Upper lobe of left lung (tissue), 6 donors: ENCODE data around the gene WDR6. TPM values are rescaled to one million over a fixed set of nuclear protein-coding genes. Genes with fewer than 3 reads are reported as not detected.

Experiments
- ATAC-seq, 2 donors: fragments of 200-7000 bp; cut with Tn5 transposase; one replicate each; pipeline ENCODE4 v1.9.1; 2022; ENCODE audit warnings: mild to moderate bottlenecking in 2 of 2, moderate library complexity in 2 of 2; ENCODE audit not compliant: low FRiP score in 2 of 2
- DNase-seq, 2 donors: peaks; one replicate each; pipeline ENCODE4 v3.0.0-alpha.2; 2019 to 2020
- H3K27ac ChIP-seq, 4 donors: fragments of 200-600 bp; sonication (generic); one replicate each; pipeline ENCODE4 v1.5.1; 2016 to 2019
- H3K27me3 ChIP-seq, 4 donors: fragments of 200-600 bp; sonication (generic); one replicate each; pipeline ENCODE4 v1.5.1; 2017 to 2019
- H3K36me3 ChIP-seq, 4 donors: fragments of 200-600 bp; sonication (generic); one replicate each; pipeline ENCODE4 v1.5.1; 2016 to 2019
- H3K4me1 ChIP-seq, 4 donors: fragments of 200-600 bp; sonication (generic); one replicate each; pipeline ENCODE4 v1.5.1; 2018 to 2019
- H3K4me3 ChIP-seq, 4 donors: fragments of 200-600 bp; sonication (generic); one replicate each; pipeline ENCODE4 v1.5.1; 2017 to 2019; ENCODE audit warnings: mild to moderate bottlenecking in 2 of 4, moderate library complexity in 1 of 4
- H3K9me3 ChIP-seq, 4 donors: fragments of 200-600 bp; sonication (generic); one replicate each; pipeline ENCODE4 v1.5.1; 2018 to 2019
- EP300 ChIP-seq, 4 donors: sonication (generic); formaldehyde crosslinking; IDR thresholded peaks; one replicate each; pipeline ENCODE4 v1.5.1; 2017; ENCODE audit warnings: antibody characterized with exemption in 4 of 4, control low read depth in 2 of 4
- POLR2A ChIP-seq, 4 donors: fragments of 450-650 bp; IDR thresholded peaks; one replicate each; pipeline ENCODE4 v1.5.1; 2016 to 2017; ENCODE audit warnings: antibody characterized with exemption in 4 of 4, mild to moderate bottlenecking in 2 of 4
- POLR2AphosphoS5 ChIP-seq, 2 donors: sonication (generic); formaldehyde crosslinking; IDR thresholded peaks; one replicate each; pipeline ENCODE4 v1.5.1; 2017; ENCODE audit warnings: antibody characterized with exemption in 2 of 2
- WGBS, 2 donors: methylation state at CpG; one replicate each; pipeline ENCODE4 v1.1.5; 2017 to 2018; 5-methylcytosine and 5-hydroxymethylcytosine counted together
- total RNA-seq, 6 donors: library from RNA; depleted of rRNA in 4 of 6; stranded (reverse); fragments of >200 nt in 4 of 6; gene quantifications; one replicate each; pipeline versions ENCODE4 v1.1.0 to v1.2.1, GENCODE V29; 2016 to 2021
- TF ChIP-seq, protein P1 (sequence below), 6 experiments: fragments of 450-650 bp in 4 of 6; fragments of 200-600 bp in 2 of 6; sonication (generic) in 2 of 6; IDR thresholded peaks; one replicate each; pipeline ENCODE4 v1.5.1; 2016 to 2019; ENCODE audit warnings: antibody characterized with exemption in 6 of 6
- donor health status: DM: no; HTN: no; CAD: no; lungs with moderate emphysema.
- donor health status: DM: no; HTN: yes; CAD: no; lungs with severe emphysema.

Gene WDR6
- total RNA-seq, 6 donors from 2014 or later: 100 to 279 (median 123) TPM

- no peaks in the 10 kb centered on the region for H3K9me3 ChIP-seq
- H3K4me3 ChIP-seq: no peak overlapping the region
- TF ChIP-seq EP300 (IDR thresholded peaks at IDR 0.05) (no peak), POLR2AphosphoS5 (IDR thresholded peaks at IDR 0.05) (no peak), POLR2A (IDR thresholded peaks at IDR 0.05) (no peak)
- TF ChIP-seq, protein P1, sequence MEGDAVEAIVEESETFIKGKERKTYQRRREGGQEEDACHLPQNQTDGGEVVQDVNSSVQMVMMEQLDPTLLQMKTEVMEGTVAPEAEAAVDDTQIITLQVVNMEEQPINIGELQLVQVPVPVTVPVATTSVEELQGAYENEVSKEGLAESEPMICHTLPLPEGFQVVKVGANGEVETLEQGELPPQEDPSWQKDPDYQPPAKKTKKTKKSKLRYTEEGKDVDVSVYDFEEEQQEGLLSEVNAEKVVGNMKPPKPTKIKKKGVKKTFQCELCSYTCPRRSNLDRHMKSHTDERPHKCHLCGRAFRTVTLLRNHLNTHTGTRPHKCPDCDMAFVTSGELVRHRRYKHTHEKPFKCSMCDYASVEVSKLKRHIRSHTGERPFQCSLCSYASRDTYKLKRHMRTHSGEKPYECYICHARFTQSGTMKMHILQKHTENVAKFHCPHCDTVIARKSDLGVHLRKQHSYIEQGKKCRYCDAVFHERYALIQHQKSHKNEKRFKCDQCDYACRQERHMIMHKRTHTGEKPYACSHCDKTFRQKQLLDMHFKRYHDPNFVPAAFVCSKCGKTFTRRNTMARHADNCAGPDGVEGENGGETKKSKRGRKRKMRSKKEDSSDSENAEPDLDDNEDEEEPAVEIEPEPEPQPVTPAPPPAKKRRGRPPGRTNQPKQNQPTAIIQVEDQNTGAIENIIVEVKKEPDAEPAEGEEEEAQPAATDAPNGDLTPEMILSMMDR (IDR thresholded peaks at IDR 0.05): no peak
- peaks cover 2 to 4% (median 3%) of the 10 kb centered on the region in 4 donors for H3K4me1 ChIP-seq
- no peaks in the 10 kb centered on the region for H3K27me3 ChIP-seq
- no peak overlapping the region for H3K27ac ChIP-seq
- 91 to 94% methylated on average over 5 to 6 of the region's 6 CpGs for WGBS, 2 donors
- peaks cover 0 to 10% (median 3%) of the 10 kb centered on the region in 4 donors for H3K36me3 ChIP-seq
- no peak for ATAC-seq
- DNase-seq: no peak
These were observed 6.0 kb upstream of the WDR6 start for GRCh38 chr3:49001155-49001554.

DNA sequence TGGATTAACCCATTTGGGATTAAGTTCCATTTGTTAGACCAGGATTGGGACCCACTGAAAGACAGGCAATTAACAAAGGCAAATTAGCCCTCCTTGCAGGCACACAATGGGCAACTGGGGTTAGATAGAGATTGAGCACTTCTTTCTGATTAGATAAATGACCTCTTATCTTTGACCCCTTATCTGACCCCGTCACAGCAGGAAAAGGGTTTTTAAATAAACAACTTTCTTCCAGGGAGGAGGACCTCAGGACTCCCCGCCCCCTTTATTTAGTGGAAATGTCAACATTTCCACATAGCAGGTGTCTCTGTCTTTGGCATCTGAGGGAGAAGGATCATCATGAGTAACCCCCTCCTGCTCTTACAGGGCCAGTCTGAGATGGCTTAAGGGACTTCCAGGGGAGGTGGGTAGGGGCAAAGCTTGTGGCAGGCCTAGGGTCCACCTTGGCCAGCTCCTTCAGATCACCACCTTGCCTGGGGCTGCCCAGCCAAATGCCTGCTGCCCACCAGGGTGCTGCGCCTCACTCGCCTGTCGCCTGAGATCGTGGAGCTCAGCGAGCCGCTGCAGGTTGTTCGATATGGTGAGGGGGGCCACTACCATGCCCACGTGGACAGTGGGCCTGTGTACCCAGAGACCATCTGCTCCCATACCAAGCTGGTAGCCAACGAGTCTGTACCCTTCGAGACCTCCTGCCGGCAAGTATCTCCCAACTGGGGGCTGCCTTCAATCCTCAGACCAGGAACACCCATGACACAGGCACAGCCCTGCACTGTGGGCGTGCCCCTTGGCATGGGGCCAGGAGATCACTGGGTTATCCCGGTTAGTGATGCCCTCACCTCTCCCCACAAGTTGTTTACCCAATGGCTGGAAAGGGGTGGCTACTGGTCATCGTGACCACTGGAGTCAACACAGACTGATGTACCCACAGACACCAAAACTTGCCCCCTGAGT, 2.6 kb upstream of the WDR6 start:
- Histone ChIP-seq H3K36me3 (no peaks in the 10 kb centered on the region), H3K27me3 (no peaks in the 10 kb centered on the region), H3K9me3 (no peaks in the 10 kb centered on the region), H3K4me3 (no peak overlapping the region), H3K27ac (no peak overlapping the region), H3K4me1 (peaks cover 17 to 30% (median 18%) of the 10 kb centered on the region in 4 donors)
- no peak for DNase-seq
- TF ChIP-seq POLR2A (IDR thresholded peaks at IDR 0.05) (no peak), POLR2AphosphoS5 (IDR thresholded peaks at IDR 0.05) (no peak), EP300 (IDR thresholded peaks at IDR 0.05) (no peak)
- TF ChIP-seq, protein P1 (IDR thresholded peaks at IDR 0.05): no peak
- WGBS, 2 donors: 81 to 85% methylated on average over 8 to 15 of the region's 16 CpGs
- ATAC-seq: no peak

DNA sequence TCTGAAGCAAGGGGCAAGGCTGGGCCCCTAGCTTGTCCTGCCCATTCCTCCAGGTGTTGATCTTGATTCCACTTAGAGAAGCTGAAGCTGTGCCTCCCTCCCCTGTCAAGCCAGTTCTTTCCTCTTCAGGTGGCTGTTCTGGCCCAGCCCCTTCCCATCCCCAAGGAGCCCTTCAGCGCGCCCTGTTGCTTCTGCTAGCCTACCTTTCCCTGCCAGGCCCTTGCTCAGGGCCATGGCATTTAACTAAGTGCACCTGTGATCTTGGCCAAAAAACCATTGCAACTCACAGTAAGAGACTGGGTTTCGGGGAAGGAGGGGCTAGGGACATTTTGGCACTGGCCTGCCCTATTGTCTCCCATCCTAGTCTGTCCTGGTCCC, 1.9 kb upstream of the WDR6 start:
- H3K36me3 ChIP-seq: no peaks in the 10 kb centered on the region

DNA sequence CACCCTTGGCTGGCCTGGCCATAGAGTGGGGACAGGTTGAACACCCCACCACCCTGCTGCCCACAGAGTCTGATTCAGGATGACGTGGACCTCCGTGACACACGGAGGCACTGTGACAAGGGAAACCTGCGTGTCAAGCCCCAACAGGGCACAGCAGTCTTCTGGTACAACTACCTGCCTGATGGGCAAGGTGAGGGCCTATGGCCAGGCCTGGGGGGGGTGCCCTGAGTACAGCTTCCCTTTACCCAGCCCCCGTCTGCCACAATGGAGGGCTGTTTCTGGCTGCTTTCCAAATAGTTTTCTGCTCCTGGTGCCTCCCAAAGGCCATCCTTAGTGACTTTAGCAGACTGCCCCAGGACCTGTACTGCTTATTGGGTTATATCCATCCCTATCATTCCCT, 1.2 kb upstream of the WDR6 start:
- peak overlapping the region; percentile 94 to 98 (median 97) for H3K27ac ChIP-seq
- H3K4me1 ChIP-seq: peaks cover 17 to 32% (median 18%) of the 10 kb centered on the region in 4 donors
- no peaks in the 10 kb centered on the region for H3K36me3 ChIP-seq
- no peaks in the 10 kb centered on the region for H3K9me3 ChIP-seq
- H3K27me3 ChIP-seq: no peaks in the 10 kb centered on the region
- no peak for DNase-seq
- ATAC-seq: no peak
- WGBS, 2 donors: 86 to 93% methylated on average over 1 to 5 of the region's 5 CpGs
- peak overlapping the region in 3 of 4 donors; percentile 72 to 98 (median 84) for H3K4me3 ChIP-seq
- TF ChIP-seq, protein P1 (IDR thresholded peaks at IDR 0.05): no peak
- TF ChIP-seq EP300 (IDR thresholded peaks at IDR 0.05): no peak

More for the DNA sequence above, 1.9 kb upstream of the WDR6 start:
- TF ChIP-seq EP300 (IDR thresholded peaks at IDR 0.05) (no peak), POLR2A (IDR thresholded peaks at IDR 0.05) (no peak)
- H3K4me3 ChIP-seq: no peak overlapping the region
- no peak overlapping the region for H3K27ac ChIP-seq
- H3K9me3 ChIP-seq: no peaks in the 10 kb centered on the region
- H3K4me1 ChIP-seq: peaks cover 17 to 32% (median 18%) of the 10 kb centered on the region in 4 donors
- no peak for ATAC-seq
- WGBS, 2 donors: 93 to 95% methylated on average over 2 to 3 of the region's 3 CpGs
- no peak for DNase-seq
- H3K27me3 ChIP-seq: no peaks in the 10 kb centered on the region

- ATAC-seq (peak; percentile 16 to 34), DNase-seq (peak; percentile 50 to 88)
These were observed 653 bp upstream of the WDR6 start for GRCh38 chr3:49006408-49007067.

More at GRCh38 chr3:49006408-49007067, 653 bp upstream of the WDR6 start:
- Histone ChIP-seq H3K27ac (peak overlapping the region; percentile 94 to 98 (median 97)), H3K4me1 (peaks cover 17 to 32% (median 18%) of the 10 kb centered on the region in 4 donors), H3K4me3 (peak overlapping the region; percentile 72 to 98 (median 89)), H3K27me3 (no peaks in the 10 kb centered on the region), H3K9me3 (no peaks in the 10 kb centered on the region), H3K36me3 (peaks cover 0 to 5% (median 2%) of the 10 kb centered on the region in 4 donors)
- WGBS, 2 donors: 0 to 4% methylated on average over 2 to 29 of the region's 32 CpGs
- TF ChIP-seq EP300 (IDR thresholded peaks at IDR 0.05) (no peak), POLR2AphosphoS5 (IDR thresholded peaks at IDR 0.05) (no peak), POLR2A (IDR thresholded peaks at IDR 0.05) (no peak)
- TF ChIP-seq, protein P1 (IDR thresholded peaks at IDR 0.05): no peak
